ENCODE measurements around the gene ELK4.

DNA sequence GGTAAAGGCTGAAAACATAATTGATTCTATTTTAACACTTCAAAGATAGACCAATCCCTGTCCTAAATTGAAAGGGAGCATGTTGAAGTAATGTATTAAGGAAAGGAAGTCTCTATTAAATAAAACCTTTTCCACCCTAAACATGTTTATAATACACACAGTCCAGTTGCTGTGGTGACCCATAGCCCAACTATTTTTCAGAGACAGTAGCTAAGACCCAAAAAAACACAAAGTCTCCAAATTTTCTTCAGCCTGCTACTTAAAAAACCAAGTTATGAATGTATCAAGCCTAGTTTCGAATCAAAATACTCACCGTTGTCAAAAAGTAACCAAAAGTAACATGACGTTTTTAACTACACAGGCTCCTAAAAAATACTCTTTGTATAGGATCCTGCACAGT, 1.6 kb downstream of the ELK4 start:
- TF ChIP-seq, protein P1, sequence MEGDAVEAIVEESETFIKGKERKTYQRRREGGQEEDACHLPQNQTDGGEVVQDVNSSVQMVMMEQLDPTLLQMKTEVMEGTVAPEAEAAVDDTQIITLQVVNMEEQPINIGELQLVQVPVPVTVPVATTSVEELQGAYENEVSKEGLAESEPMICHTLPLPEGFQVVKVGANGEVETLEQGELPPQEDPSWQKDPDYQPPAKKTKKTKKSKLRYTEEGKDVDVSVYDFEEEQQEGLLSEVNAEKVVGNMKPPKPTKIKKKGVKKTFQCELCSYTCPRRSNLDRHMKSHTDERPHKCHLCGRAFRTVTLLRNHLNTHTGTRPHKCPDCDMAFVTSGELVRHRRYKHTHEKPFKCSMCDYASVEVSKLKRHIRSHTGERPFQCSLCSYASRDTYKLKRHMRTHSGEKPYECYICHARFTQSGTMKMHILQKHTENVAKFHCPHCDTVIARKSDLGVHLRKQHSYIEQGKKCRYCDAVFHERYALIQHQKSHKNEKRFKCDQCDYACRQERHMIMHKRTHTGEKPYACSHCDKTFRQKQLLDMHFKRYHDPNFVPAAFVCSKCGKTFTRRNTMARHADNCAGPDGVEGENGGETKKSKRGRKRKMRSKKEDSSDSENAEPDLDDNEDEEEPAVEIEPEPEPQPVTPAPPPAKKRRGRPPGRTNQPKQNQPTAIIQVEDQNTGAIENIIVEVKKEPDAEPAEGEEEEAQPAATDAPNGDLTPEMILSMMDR (IDR thresholded peaks at IDR 0.05) = no peak
- no peak for TF ChIP-seq POLR2A (IDR thresholded peaks at IDR 0.05)
- no peak for TF ChIP-seq EP300 (IDR thresholded peaks at IDR 0.05)

Measured in tibial nerve (tissue), 4 donors.